ENCODE measurements around the gene EPB41L4A.

The EPB41L4A gene

GRCh38 chr5:112142769-112143270, 276.3 kb downstream of the EPB41L4A start:
- DNase-seq: no peak

DNA sequence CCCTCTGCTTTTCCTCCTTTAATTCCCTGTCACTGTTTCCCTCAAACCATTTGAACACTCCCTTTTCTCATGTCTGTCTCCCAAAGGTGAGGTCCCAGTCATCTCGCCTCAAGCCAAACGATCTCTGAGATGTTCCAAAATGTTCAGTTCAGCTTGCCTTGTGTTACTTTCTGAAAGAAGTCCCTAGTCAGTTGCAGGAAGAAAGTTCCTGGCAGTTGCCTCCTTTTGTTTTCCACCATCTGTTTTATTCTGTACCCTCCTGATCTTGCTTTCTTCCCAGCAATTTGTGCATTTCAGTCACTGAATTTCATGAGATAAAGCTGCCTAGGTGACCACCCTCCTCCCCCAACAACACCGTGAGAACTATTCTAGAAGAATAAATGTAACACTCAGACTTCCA, 277.5 kb downstream of the EPB41L4A start:
- DNase-seq: no peak

DNA sequence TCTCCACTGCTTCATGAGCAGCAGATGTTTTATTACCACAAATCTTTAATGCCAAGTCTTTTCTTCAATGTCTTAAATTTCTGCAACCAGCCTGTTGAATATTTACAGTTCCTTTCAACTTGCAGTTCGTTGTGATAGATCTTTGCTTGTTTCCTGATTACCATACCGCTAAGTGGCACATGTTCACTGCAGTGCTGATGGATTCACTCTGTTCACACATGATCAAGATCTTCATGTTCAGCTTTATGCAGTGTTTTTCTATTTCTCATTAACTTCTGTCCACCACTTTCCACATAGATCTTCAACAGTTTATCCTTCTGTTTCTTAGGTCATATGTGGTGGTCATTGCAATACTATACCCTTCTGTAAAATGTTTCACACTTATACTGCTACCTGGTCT, 280.6 kb downstream of the EPB41L4A start:
- no peak for DNase-seq

GRCh38 chr5:112136773-112137172, 282.3 kb downstream of the EPB41L4A start:
- no peak for DNase-seq

DNA sequence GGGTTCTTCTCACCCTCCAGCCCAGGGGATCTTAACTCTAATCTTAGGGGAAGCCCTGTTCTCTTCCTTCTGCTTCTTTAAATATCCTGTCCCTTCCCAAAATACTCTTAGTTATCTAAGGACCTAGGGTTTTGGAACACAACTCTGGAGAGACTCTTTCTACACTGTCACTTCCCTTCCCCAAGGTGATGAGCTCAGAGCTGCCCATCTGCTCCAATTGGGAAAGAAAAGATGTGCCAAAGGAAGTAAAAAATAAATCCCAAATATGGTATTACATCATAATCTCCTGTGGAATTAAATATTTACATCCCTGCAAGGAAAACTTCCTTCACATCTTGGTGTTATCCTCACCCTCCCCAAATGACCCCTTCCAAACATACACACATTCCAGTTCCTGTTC, 291.2 kb downstream of the EPB41L4A start:
- no peak for DNase-seq

DNA sequence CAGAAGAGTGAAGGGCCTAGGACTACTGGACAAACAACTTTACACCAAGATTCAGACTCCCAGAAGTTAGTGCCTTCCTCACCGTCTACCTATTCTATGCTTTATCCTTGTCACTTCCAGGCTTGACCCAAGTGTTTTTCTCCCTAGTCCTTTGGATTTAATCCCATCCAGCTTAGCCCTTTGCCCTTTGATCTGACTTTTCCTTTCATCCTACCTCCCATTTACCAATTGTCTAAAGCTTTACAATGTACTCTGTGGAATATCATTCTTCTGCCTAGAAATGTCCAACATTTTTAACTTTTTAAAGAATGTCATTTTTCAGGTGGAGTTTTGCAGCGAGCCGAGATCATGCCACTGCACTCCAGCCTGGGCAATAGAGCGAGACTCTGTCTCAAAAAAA, 292.1 kb downstream of the EPB41L4A start:
- DNase-seq: no peak

DNA sequence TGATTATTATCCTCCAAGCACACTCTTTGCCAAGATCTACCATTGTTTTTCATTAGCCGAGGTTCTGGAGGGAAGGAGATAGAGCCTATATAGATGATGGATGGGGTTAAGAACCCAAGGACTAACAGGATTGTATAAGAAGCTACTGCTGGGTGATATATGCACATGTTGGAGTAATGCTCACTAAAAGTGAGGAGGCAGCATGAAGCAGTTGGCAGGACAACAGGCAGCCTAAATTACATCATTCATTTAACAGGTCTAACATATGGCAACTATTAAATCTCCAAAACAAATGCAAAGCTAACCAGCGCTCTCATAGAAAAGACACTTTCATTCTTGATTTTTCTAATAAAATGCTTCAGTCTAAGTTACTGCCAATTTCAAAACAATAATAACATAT, 293.2 kb downstream of the EPB41L4A start:
- no peak for DNase-seq

- DNase-seq: no peak
Measured at GRCh38 chr5:112124788-112125187, 294.3 kb downstream of the EPB41L4A start.

DNA sequence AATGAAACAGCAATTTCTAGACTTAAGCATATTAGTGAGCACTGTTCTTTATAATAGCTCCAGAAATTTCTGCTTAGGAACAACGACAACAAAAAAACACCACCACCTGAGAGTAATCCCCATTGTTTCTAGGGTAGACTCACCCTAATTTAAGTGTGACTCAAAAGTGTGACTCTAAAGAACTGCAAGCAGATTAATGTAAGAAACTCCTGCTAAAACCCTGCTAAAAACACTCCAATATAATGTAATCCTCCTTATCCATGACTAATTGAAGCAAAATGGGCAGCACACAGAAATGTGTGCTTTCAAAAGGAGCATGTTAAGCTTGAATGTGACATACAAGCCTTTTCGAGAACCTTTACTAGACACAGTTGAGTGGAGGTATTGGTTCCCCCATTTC, 296.0 kb downstream of the EPB41L4A start:
- DNase-seq: no peak

GRCh38 chr5:112122353-112122752, 296.7 kb downstream of the EPB41L4A start:
- DNase-seq: no peak

DNA sequence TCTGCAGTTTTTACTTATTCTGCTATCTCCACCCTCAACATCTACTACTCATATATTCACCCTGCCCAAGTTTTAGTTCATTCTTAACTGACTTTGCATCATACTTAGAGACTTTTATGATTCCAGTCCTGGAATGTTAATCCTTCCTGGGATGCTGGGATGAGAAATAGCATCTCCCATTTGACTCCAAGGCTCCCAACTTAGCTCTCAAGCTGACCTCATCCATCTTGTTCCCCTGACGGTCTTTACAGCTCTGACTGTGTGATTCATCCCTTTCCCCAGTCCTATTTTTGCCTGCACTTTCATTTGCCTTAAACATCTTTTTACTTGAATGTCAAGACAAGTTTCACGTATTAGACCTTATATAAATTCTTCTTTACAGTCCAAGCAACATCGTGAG, 297.8 kb downstream of the EPB41L4A start:
- no peak for DNase-seq

DNA sequence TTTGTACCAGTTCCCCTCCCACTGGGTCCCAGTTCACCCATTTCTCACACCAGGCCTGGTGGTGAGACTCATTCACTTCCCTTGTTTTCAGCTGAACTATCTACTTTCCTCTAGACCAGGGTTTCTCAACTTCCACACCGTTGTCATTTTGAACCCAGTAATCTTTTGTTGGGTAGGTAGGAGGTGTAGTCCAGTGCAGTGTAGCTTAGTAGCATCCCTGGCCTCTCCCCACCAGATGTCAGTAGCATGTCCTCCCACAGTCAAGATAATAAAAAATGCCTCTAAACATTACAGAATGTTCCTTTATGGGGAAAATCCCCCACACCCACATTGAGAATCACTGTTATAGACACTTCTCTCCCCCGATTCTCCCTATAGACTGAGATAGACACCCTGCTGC, 299.1 kb downstream of the EPB41L4A start:
- no peak for DNase-seq

DNA sequence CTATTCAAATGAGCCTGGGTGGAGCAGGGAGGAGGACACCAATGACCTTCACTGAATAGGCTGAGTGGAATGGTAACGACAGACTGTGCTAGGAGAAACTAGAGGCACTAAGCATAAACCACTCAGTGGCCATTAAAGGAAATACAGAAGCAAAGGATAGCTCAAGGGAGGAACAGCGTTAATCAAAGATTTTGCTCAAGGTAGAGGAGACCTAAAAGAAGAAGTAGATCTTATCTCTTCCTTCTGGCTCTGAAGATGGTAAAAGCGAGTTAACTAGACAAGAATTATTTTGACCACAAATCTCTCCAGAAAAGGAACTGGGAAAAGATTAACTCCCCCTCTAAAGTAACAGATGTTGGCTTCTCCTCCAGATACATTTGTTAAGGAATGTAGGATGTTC, 299.6 kb downstream of the EPB41L4A start:
- no peak for DNase-seq

DNA sequence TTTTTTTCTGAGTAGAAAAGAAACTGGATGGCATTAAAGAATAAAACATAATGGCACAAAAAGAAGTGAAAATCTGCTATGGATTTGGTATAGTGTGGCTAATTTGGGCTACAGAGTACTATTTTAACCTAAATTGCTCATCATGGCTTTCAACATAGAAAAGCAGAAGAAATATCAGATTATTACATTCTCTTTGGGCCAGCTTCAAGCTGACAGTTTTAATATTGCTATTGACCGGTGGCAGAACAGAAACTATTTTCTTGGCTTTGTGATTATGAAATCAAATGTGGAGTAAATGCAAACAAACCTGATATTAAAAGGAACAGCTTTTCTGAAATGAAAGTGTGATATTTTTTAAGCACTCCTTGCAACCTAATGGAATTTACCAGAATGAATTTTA, 301.5 kb downstream of the EPB41L4A start:
- no peak for DNase-seq

DNA sequence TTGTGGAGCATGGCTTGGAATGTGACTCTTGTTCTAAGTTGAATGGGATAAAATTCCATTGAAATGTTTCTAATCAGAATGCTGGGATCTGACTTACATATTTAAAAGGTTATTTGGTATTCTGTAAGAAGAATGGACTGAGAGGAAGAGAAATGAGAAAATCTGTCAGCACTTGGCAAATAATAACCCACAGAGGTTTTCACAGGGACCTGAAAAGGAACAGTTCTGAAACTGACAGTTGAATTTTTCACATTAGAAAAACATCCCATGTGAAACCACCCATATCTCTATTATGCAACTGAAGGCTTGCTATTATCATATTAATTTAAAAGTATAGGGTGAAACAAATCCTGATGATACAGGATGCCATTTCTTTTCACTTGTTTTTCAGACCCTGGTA, 302.7 kb downstream of the EPB41L4A start:
- DNase-seq: no peak

- no peak for DNase-seq
Measured at GRCh38 chr5:112113565-112113964, 305.5 kb downstream of the EPB41L4A start.

All from activated CD4-positive, alpha-beta T cell treated with anti-CD3 and anti-CD28 coated beads for 4 hours (primary cell).